Measurements from ENCODE around the gene GMDS. TPM values are rescaled to one million over a fixed set of nuclear protein-coding genes. Genes with fewer than 3 reads are reported as not detected.

GMDS gene
- total RNA-seq, 3 donors from 2014 or later (not counting 1 experiment from before 2014, with no cell fraction given) = 23.6 to 31.0 (median 26.4) TPM

- Mint-ChIP-seq H3K9me3 (no peaks in the 10 kb centered on the region), H3K27me3 (ENCODE audit: low read depth in 2 of 2) (no peaks in the 10 kb centered on the region), H3K27ac (no peak overlapping the region), H3K36me3 (no peaks in the 10 kb centered on the region), H3K4me3 (no peak overlapping the region), H3K4me1 (no peaks in the 10 kb centered on the region)
- H3K36me3 ChIP-seq (ENCODE audit: control insufficient read depth, insufficient read depth, low read length) = no peaks in the 10 kb centered on the region
- H3K9me3 ChIP-seq (ENCODE audit: control insufficient read depth, insufficient read depth, low read length) = no peaks in the 10 kb centered on the region
- 95% methylated on average over 8 of the region's 8 CpGs for whole genome bisulfite sequencing (ENCODE audit: insufficient coverage)
- ATAC-seq (no peak), DNase-seq (no peak)
- no peak overlapping the region for H3K27ac ChIP-seq (ENCODE audit: low read length)
- H3K27me3 ChIP-seq (ENCODE audit: control insufficient read depth, insufficient read depth, low read length) = no peaks in the 10 kb centered on the region
- no peaks in the 10 kb centered on the region for H3K4me1 ChIP-seq (ENCODE audit: control insufficient read depth, insufficient read depth, low read length)
- no peak for TF ChIP-seq CTCF (IDR thresholded peaks at IDR 0.05)
- intact Hi-C loops (cut with micrococcal nuclease) = no loop called here
- no peak overlapping the region for H3K4me3 ChIP-seq (ENCODE audit: low read length)
Observed at GRCh38 chr6:1815827-1816452, 429.5 kb downstream of the GMDS start.

- Mint-ChIP-seq H3K4me3 (no peak overlapping the region), H3K27ac (no peak overlapping the region), H3K9me3 (no peaks in the 10 kb centered on the region), H3K4me1 (no peaks in the 10 kb centered on the region), H3K27me3 (ENCODE audit: low read depth in 2 of 2) (peaks cover 0 to 3% of the 10 kb centered on the region in 2 donors), H3K36me3 (no peaks in the 10 kb centered on the region)
- DNase-seq = no peak
- Histone ChIP-seq H3K27me3 (ENCODE audit: control insufficient read depth, insufficient read depth, low read length) (no peaks in the 10 kb centered on the region), H3K4me3 (ENCODE audit: low read length) (no peak overlapping the region), H3K4me1 (ENCODE audit: control insufficient read depth, insufficient read depth, low read length) (no peaks in the 10 kb centered on the region), H3K27ac (ENCODE audit: low read length) (no peak overlapping the region), H3K9me3 (ENCODE audit: control insufficient read depth, insufficient read depth, low read length) (no peaks in the 10 kb centered on the region), H3K36me3 (ENCODE audit: control insufficient read depth, insufficient read depth, low read length) (no peaks in the 10 kb centered on the region)
- WGBS (ENCODE audit: insufficient coverage) = 92% methylated on average over 3 of the region's 4 CpGs
- ATAC-seq = no peak
- TF ChIP-seq CTCF (IDR thresholded peaks at IDR 0.05) = no peak
- intact Hi-C loops (cut with micrococcal nuclease) = no loop called here
Observed at GRCh38 chr6:1814279-1814678, 431.1 kb downstream of the GMDS start.

- no peak overlapping the region for H3K4me3 Mint-ChIP-seq
- no peaks in the 10 kb centered on the region for H3K27me3 ChIP-seq (ENCODE audit: control insufficient read depth, insufficient read depth, low read length)
- no peaks in the 10 kb centered on the region for H3K36me3 Mint-ChIP-seq
- H3K4me1 Mint-ChIP-seq = no peaks in the 10 kb centered on the region
- no peaks in the 10 kb centered on the region for H3K36me3 ChIP-seq (ENCODE audit: control insufficient read depth, insufficient read depth, low read length)
- H3K27me3 Mint-ChIP-seq (ENCODE audit: low read depth in 2 of 2) = peaks cover 0 to 5% of the 10 kb centered on the region in 2 donors
- H3K27ac ChIP-seq (ENCODE audit: low read length) = no peak overlapping the region
- TF ChIP-seq CTCF (IDR thresholded peaks at IDR 0.05) = no peak
- H3K27ac Mint-ChIP-seq = no peak overlapping the region
- no peaks in the 10 kb centered on the region for H3K4me1 ChIP-seq (ENCODE audit: control insufficient read depth, insufficient read depth, low read length)
- no peak overlapping the region for H3K4me3 ChIP-seq (ENCODE audit: low read length)
- DNase-seq (no peak), ATAC-seq (no peak)
- intact Hi-C loops (cut with micrococcal nuclease) = no loop called here
- no CpG with 5 or more reads among the region's 2 CpGs for WGBS (ENCODE audit: insufficient coverage)
- no peaks in the 10 kb centered on the region for H3K9me3 Mint-ChIP-seq
- H3K9me3 ChIP-seq (ENCODE audit: control insufficient read depth, insufficient read depth, low read length) = no peaks in the 10 kb centered on the region
Observed at GRCh38 chr6:1812487-1812886, 432.9 kb downstream of the GMDS start.

- Histone ChIP-seq H3K36me3 (ENCODE audit: control insufficient read depth, insufficient read depth, low read length) (no peaks in the 10 kb centered on the region), H3K27me3 (ENCODE audit: control insufficient read depth, insufficient read depth, low read length) (no peaks in the 10 kb centered on the region), H3K4me3 (ENCODE audit: low read length) (no peak overlapping the region), H3K27ac (ENCODE audit: low read length) (no peak overlapping the region), H3K9me3 (ENCODE audit: control insufficient read depth, insufficient read depth, low read length) (no peaks in the 10 kb centered on the region), H3K4me1 (ENCODE audit: control insufficient read depth, insufficient read depth, low read length) (no peaks in the 10 kb centered on the region)
- peaks cover 0 to 5% of the 10 kb centered on the region in 2 donors for H3K27me3 Mint-ChIP-seq (ENCODE audit: low read depth in 2 of 2)
- DNase-seq (no peak), ATAC-seq (no peak)
- intact Hi-C loops (cut with micrococcal nuclease) = no loop called here
- H3K4me3 Mint-ChIP-seq = no peak overlapping the region
- no peak for TF ChIP-seq CTCF (IDR thresholded peaks at IDR 0.05)
- no peak overlapping the region for H3K27ac Mint-ChIP-seq
- no peaks in the 10 kb centered on the region for H3K4me1 Mint-ChIP-seq
- no peaks in the 10 kb centered on the region for H3K36me3 Mint-ChIP-seq
- WGBS (ENCODE audit: insufficient coverage) = 93% methylated on average over 7 of the region's 7 CpGs
- H3K9me3 Mint-ChIP-seq = no peaks in the 10 kb centered on the region
Observed at GRCh38 chr6:1812034-1812433, 433.4 kb downstream of the GMDS start.
